GM06990 (cell line): ENCODE measurements around the gene INPP5B.

Experiments
- DNase-seq: peaks from one replicate; pipeline ENCODE4 v3.0.0-alpha.2; 2011; ENCODE audit not compliant: insufficient read length; ENCODE audit errors: extremely low read depth
- H3K27me3 ChIP-seq: replicated peaks from 2 replicates; pipeline ENCODE4 v1.6.0; 2011; ENCODE audit warnings: low read length; ENCODE audit not compliant: control insufficient read depth, insufficient read depth
- H3K36me3 ChIP-seq: 2 replicates; pipeline ENCODE4 v1.5.1; 2011; ENCODE audit warnings: low read length; ENCODE audit not compliant: control insufficient read depth, insufficient read depth
- H3K4me3 ChIP-seq: replicated peaks from 2 replicates; pipeline ENCODE4 v1.5.1; 2011; ENCODE audit warnings: low read depth, mild to moderate bottlenecking, control low read depth, low read length
- CTCF ChIP-seq: IDR thresholded peaks from 2 replicates; pipeline ENCODE4 v1.5.1; 2011; ENCODE audit warnings: low read length, control low read depth, mild to moderate bottlenecking, inconsistent platforms; ENCODE audit not compliant: insufficient read depth, poor library complexity, severe bottlenecking

INPP5B gene

GRCh38 chr1:37821481-37821880, 125.4 kb downstream of the INPP5B start:
- DNase-seq = no peak
- H3K36me3 ChIP-seq = peaks cover 16% of the 10 kb centered on the region
- no peaks in the 10 kb centered on the region for H3K27me3 ChIP-seq
- no peak overlapping the region for H3K4me3 ChIP-seq
- no peak for TF ChIP-seq CTCF

GRCh38 chr1:37817481-37817880, 129.4 kb downstream of the INPP5B start:
- H3K4me3 ChIP-seq = no peak overlapping the region
- H3K27me3 ChIP-seq = no peaks in the 10 kb centered on the region
- H3K36me3 ChIP-seq = peaks cover 21% of the 10 kb centered on the region
- no peak for TF ChIP-seq CTCF
- no peak for DNase-seq

- Histone ChIP-seq H3K27me3 (no peaks in the 10 kb centered on the region), H3K4me3 (no peak overlapping the region), H3K36me3 (peaks cover 14% of the 10 kb centered on the region)
- no peak for DNase-seq
- no peak for TF ChIP-seq CTCF
These were observed 132.6 kb downstream of the INPP5B start for GRCh38 chr1:37814252-37814651.

- peaks cover 14% of the 10 kb centered on the region for H3K36me3 ChIP-seq
- DNase-seq = no peak
These were observed 133.2 kb downstream of the INPP5B start for GRCh38 chr1:37813529-37814145.

GRCh38 chr1:37811027-37811655, 135.7 kb downstream of the INPP5B start:
- no peak overlapping the region for H3K4me3 ChIP-seq
- peak; percentile 39 for DNase-seq
- H3K36me3 ChIP-seq = peaks cover 16% of the 10 kb centered on the region
- TF ChIP-seq CTCF = peak; percentile 96
- H3K27me3 ChIP-seq = no peaks in the 10 kb centered on the region

More at GRCh38 chr1:37813529-37814145, 133.2 kb downstream of the INPP5B start:
- no peaks in the 10 kb centered on the region for H3K27me3 ChIP-seq
- TF ChIP-seq CTCF = no peak
- no peak overlapping the region for H3K4me3 ChIP-seq
